GM12878 (cell line): ENCODE measurements around the gene ANGPTL4. TPM values are rescaled to one million over a fixed set of nuclear protein-coding genes. Genes with fewer than 3 reads are reported as not detected.
A peak's percentile ranks its signal among the peaks of the same experiment; 100 is the strongest.

ENCODE experiments used
- ATF7 ChIP-seq: fragments of 450-650 bp; IDR thresholded peaks from 2 replicates; pipeline ENCODE4 v1.6.1; 2016; ENCODE audit warnings: low read depth, mild to moderate bottlenecking
- BACH1 ChIP-seq: fragments of 450-650 bp; IDR thresholded peaks from 2 replicates; pipeline ENCODE4 v1.6.1; 2017; ENCODE audit warnings: mild to moderate bottlenecking, borderline replicate concordance
- GATAD2B ChIP-seq: fragments of 450-650 bp; conservative IDR thresholded peaks from 2 replicates; pipeline ENCODE4 v1.6.1; 2017; ENCODE audit warnings: low read depth, mild to moderate bottlenecking, moderate library complexity
- HDGF ChIP-seq: fragments of 450-650 bp; IDR thresholded peaks from 2 replicates; pipeline ENCODE4 v1.6.1; 2016; ENCODE audit warnings: antibody characterized with exemption
- KAT2A ChIP-seq: conservative IDR thresholded peaks from 2 replicates; pipeline ENCODE4 v1.6.1; 2011; ENCODE audit warnings: low read depth, low read length; ENCODE audit not compliant: control insufficient read depth
- KDM1A ChIP-seq: fragments of 200-600 bp; sonication (generic); IDR thresholded peaks from 2 replicates; pipeline ENCODE4 v1.6.1; 2016; ENCODE audit warnings: borderline replicate concordance
- NR2C1 ChIP-seq: fragments of 450-650 bp; IDR thresholded peaks from 2 replicates; pipeline ENCODE4 v1.6.1; 2017; ENCODE audit warnings: antibody characterized with exemption, mild to moderate bottlenecking, moderate library complexity
- POLR2A ChIP-seq: IDR thresholded peaks from 2 replicates; pipeline ENCODE4 v1.6.1; 2011; ENCODE audit warnings: low read depth, mild to moderate bottlenecking, low read length
- POLR2AphosphoS5 ChIP-seq: IDR thresholded peaks from 2 replicates; pipeline ENCODE4 v1.6.1; 2011; ENCODE audit warnings: mild to moderate bottlenecking, low read length, inconsistent platforms
- POU2F2 ChIP-seq: IDR thresholded peaks from 3 replicates; pipeline ENCODE4 v1.6.1; 2011; ENCODE audit warnings: low read depth, mild to moderate bottlenecking, low read length, borderline replicate concordance
- RAD51 ChIP-seq: fragments of 450-650 bp; IDR thresholded peaks from 2 replicates; pipeline ENCODE4 v1.6.1; 2016; ENCODE audit warnings: moderate library complexity, mild to moderate bottlenecking, inconsistent platforms
- RB1 ChIP-seq: fragments of 450-650 bp; formaldehyde crosslinking; IDR thresholded peaks from 2 replicates; pipeline ENCODE4 v1.6.1; 2017; ENCODE audit warnings: mild to moderate bottlenecking, borderline replicate concordance
- RCOR1 ChIP-seq: conservative IDR thresholded peaks from 2 replicates; pipeline ENCODE4 v1.6.1; 2012; ENCODE audit warnings: low read depth, low read length, improper control_type of control experiment
- RFX5 ChIP-seq: IDR thresholded peaks from 2 replicates; pipeline ENCODE4 v1.6.1; 2011; ENCODE audit warnings: low read depth, low read length, improper control_type of control experiment
- SPI1 ChIP-seq: IDR thresholded peaks from 2 replicates; pipeline ENCODE4 v1.6.1; 2011; ENCODE audit warnings: low read depth, mild to moderate bottlenecking, low read length, moderate library complexity, borderline replicate concordance; ENCODE audit not compliant: insufficient read depth
- SREBF1 ChIP-seq: IDR thresholded peaks from 2 replicates; pipeline ENCODE4 v1.6.1; 2012; ENCODE audit warnings: mild to moderate bottlenecking, low read length
- SUPT20H ChIP-seq: IDR thresholded peaks from 2 replicates; pipeline ENCODE4 v1.6.1; 2011; ENCODE audit warnings: low read depth, mild to moderate bottlenecking, low read length, moderate library complexity, borderline replicate concordance; ENCODE audit not compliant: control insufficient read depth
- SUZ12 ChIP-seq: fragments of 200-600 bp; sonication (generic); IDR thresholded peaks from one replicate; pipeline ENCODE4 v1.6.1; 2018; ENCODE audit warnings: antibody characterized with exemption, mild to moderate bottlenecking; ENCODE audit not compliant: unreplicated experiment
- TAF1 ChIP-seq: IDR thresholded peaks from 2 replicates; pipeline ENCODE4 v1.6.1; 2011; ENCODE audit warnings: mild to moderate bottlenecking, low read depth, low read length, borderline replicate concordance
- TARDBP ChIP-seq: IDR thresholded peaks from 2 replicates; pipeline ENCODE4 v1.6.1; 2016; ENCODE audit warnings: borderline replicate concordance
- ZNF207 ChIP-seq: fragments of 450-650 bp; IDR thresholded peaks from 2 replicates; pipeline ENCODE4 v1.6.1; 2014; ENCODE audit warnings: antibody characterized with exemption, mild to moderate bottlenecking, borderline replicate concordance
- polyA plus RNA-seq, 11 experiments: library from polyadenylated mRNA; depleted of rRNA in 4 of 11; unstranded in 6 of 11; stranded (reverse) in 5 of 11; fragments of >200 nt; fragmentation: Nextera tagmentation in 4 of 11; fragmentation: Illumina TruSeq in 1 of 11; extraction: Ambion mirVana in 4 of 11; extraction: Trizol in 1 of 11; gene quantifications; 1 replicate in 1 of 11; 2 replicates in 10 of 11; pipeline versions ENCODE4 v1.2.1 to v1.2.3, GENCODE V29; 2011 to 2016; ENCODE audit warnings: inconsistent platforms in 2 of 11, missing spikeins in 2 of 11, low read depth in 1 of 11
- total RNA-seq, 4 experiments: library from RNA; depleted of rRNA in 3 of 4; stranded (reverse); fragments of >200 nt in 3 of 4; fragmentation: Illumina TruSeq in 1 of 4; extraction: Trizol in 1 of 4; gene quantifications; 2 replicates each; pipeline versions ENCODE4 v1.2.1 to v1.2.3, GENCODE V29; 2013 to 2021
- TF ChIP-seq, protein P1 (sequence below): fragments of 450-650 bp; formaldehyde crosslinking; IDR thresholded peaks from 2 replicates; pipeline ENCODE4 v1.4.0; 2022; ENCODE audit warnings: mild to moderate bottlenecking, moderate library complexity
- TF ChIP-seq, protein P2 (sequence below): fragments of 150-350 bp; IDR thresholded peaks from 2 replicates; pipeline ENCODE4 v1.6.1; 2014; ENCODE audit warnings: mild to moderate bottlenecking, low read depth, low read length
- TF ChIP-seq, protein P3 (sequence below): fragments of 450-650 bp; IDR thresholded peaks from 2 replicates; pipeline ENCODE4 v1.6.1; 2017; ENCODE audit warnings: borderline replicate concordance
- TF ChIP-seq, protein P4 (sequence below): IDR thresholded peaks from 2 replicates; pipeline ENCODE4 v1.6.1; 2011; ENCODE audit warnings: borderline replicate concordance, low read depth, mild to moderate bottlenecking, moderate library complexity, mixed read lengths, low read length; ENCODE audit not compliant: insufficient read depth; ENCODE audit errors: extremely low read length

ANGPTL4 gene
- total and polyA plus RNA-seq, 10 of the 15 experiments (the other 5 are each of a cell fraction or from before 2014, with no cell fraction given) = 0.45 TPM; not detected in 9

DNA sequence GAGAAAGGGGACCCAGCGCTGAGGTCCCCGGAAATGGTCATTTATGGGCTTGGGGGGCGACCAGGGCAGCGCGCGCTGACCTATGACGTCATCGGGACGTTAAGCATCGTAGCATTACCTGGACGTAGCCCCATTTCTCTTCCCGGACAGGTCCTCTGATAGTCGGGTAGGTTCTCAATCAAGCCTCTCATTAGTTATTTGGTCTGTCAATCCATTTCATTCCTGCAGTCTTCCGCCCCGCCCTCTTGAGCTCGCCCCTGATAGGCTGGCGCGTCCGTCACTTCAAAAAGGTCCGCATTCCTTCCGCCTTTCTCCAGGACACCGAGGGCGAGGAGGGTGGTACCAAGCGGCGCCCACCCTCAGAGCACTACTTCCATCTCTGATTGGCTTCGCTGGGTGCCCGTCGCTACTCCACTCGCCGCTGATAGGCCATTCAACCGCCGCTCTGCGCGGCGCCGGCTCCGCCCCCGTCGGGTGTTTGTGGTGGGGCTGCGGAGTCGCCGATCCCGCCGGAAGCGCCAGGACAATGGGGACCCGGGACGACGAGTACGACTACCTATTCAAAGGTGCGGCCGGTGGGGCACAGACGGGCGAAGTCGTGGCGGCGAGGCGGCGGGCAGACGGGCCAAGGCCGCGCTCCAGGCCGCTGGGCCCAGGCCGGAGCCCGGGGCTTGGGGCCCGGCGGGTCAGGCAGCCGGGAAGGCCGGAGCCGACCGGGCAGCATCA is 26.1 kb downstream of the ANGPTL4 start, which contains the start of gene RAB11B (continued):
- TF ChIP-seq, protein P1, sequence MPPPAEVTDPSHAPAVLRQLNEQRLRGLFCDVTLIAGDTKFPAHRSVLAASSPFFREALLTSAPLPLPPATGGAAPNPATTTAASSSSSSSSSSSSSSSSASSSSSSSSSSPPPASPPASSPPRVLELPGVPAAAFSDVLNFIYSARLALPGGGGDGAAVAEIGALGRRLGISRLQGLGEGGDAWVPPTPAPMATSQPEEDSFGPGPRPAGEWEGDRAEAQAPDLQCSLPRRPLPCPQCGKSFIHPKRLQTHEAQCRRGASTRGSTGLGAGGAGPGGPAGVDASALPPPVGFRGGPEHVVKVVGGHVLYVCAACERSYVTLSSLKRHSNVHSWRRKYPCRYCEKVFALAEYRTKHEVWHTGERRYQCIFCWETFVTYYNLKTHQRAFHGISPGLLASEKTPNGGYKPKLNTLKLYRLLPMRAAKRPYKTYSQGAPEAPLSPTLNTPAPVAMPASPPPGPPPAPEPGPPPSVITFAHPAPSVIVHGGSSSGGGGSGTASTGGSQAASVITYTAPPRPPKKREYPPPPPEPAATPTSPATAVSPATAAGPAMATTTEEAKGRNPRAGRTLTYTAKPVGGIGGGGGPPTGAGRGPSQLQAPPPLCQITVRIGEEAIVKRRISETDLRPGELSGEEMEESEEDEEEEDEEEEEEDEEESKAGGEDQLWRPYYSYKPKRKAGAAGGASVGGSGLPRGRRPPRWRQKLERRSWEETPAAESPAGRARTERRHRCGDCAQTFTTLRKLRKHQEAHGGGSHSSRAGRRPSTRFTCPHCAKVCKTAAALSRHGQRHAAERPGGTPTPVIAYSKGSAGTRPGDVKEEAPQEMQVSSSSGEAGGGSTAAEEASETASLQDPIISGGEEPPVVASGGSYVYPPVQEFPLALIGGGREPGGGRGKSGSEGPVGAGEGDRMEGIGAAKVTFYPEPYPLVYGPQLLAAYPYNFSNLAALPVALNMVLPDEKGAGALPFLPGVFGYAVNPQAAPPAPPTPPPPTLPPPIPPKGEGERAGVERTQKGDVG (CRISPR knock-in tag) = peak; percentile 89
- TF ChIP-seq HDGF (peak; percentile 45; the same call in 1 of the 2 replicates), ZNF207 (peak; percentile 90; the same call in 1 of the 2 replicates), SUPT20H (no peak), RAD51 (no peak), POU2F2 (peak; percentile 40; the same call in 1 of the 3 replicates), POLR2AphosphoS5 (peak; percentile 52), RB1 (peak; percentile 85; the same call in 1 of the 2 replicates), RCOR1 (no peak), SREBF1 (peak; percentile 27; the same call in 1 of the 2 replicates), GATAD2B (peak; percentile 90), POLR2A (peak; percentile 81), BACH1 (peak; percentile 89), TAF1 (peak; percentile 43; the same call in 1 of the 2 replicates), SPI1 (no peak), RFX5 (no peak), KAT2A (no peak), KDM1A (no peak), SUZ12 (no peak), NR2C1 (peak; percentile 80), TARDBP (no peak), ATF7 (peak; percentile 100)
- TF ChIP-seq, protein P2, sequence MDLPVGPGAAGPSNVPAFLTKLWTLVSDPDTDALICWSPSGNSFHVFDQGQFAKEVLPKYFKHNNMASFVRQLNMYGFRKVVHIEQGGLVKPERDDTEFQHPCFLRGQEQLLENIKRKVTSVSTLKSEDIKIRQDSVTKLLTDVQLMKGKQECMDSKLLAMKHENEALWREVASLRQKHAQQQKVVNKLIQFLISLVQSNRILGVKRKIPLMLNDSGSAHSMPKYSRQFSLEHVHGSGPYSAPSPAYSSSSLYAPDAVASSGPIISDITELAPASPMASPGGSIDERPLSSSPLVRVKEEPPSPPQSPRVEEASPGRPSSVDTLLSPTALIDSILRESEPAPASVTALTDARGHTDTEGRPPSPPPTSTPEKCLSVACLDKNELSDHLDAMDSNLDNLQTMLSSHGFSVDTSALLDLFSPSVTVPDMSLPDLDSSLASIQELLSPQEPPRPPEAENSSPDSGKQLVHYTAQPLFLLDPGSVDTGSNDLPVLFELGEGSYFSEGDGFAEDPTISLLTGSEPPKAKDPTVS = no peak
- TF ChIP-seq, protein P3, sequence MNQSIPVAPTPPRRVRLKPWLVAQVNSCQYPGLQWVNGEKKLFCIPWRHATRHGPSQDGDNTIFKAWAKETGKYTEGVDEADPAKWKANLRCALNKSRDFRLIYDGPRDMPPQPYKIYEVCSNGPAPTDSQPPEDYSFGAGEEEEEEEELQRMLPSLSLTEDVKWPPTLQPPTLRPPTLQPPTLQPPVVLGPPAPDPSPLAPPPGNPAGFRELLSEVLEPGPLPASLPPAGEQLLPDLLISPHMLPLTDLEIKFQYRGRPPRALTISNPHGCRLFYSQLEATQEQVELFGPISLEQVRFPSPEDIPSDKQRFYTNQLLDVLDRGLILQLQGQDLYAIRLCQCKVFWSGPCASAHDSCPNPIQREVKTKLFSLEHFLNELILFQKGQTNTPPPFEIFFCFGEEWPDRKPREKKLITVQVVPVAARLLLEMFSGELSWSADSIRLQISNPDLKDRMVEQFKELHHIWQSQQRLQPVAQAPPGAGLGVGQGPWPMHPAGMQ = no peak
- TF ChIP-seq, protein P4, sequence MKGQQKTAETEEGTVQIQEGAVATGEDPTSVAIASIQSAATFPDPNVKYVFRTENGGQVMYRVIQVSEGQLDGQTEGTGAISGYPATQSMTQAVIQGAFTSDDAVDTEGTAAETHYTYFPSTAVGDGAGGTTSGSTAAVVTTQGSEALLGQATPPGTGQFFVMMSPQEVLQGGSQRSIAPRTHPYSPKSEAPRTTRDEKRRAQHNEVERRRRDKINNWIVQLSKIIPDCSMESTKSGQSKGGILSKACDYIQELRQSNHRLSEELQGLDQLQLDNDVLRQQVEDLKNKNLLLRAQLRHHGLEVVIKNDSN = no peak
